Activated naive CD4-positive, alpha-beta T cell treated with anti-CD3 and anti-CD28 coated beads, Interleukin-2, amount 10 ng/mL, durations not matched to agents 7 days and 5 days (primary cell): ENCODE results near the gene ITGA6.
A peak's percentile ranks its signal among the peaks of the same experiment; 100 is the strongest.

Source experiments
- CTCF ChIA-PET: fragments of 350-600 bp; sonication (Branson Sonifier 250); formaldehyde crosslinking; loops from one replicate; lab custom pipeline; 2021; ENCODE audit warnings: antibody characterized with exemption; lab: Charles Lee
- DNase-seq: peaks from one replicate; pipeline ENCODE4 v3.0.0-alpha.2; 2020
- H3K27ac Mint-ChIP-seq: one replicate; pipeline ENCODE4 v1.8.0; 2021; ENCODE audit warnings: mild to moderate bottlenecking, moderate library complexity, mixed read lengths
- H3K27me3 Mint-ChIP-seq: one replicate; pipeline ENCODE4 v1.8.0; 2021; ENCODE audit warnings: mild to moderate bottlenecking, mixed read lengths
- H3K36me3 Mint-ChIP-seq: one replicate; pipeline ENCODE4 v1.8.0; 2021; ENCODE audit warnings: mixed read lengths
- H3K4me1 Mint-ChIP-seq: one replicate; pipeline ENCODE4 v1.8.0; 2021; ENCODE audit warnings: mixed read lengths
- H3K4me3 Mint-ChIP-seq: one replicate; pipeline ENCODE4 v1.8.0; 2021; ENCODE audit warnings: mild to moderate bottlenecking, moderate library complexity, mixed read lengths
- H3K9me3 Mint-ChIP-seq: one replicate; pipeline ENCODE4 v1.8.0; 2021; ENCODE audit warnings: mixed read lengths

Gene ITGA6

DNA sequence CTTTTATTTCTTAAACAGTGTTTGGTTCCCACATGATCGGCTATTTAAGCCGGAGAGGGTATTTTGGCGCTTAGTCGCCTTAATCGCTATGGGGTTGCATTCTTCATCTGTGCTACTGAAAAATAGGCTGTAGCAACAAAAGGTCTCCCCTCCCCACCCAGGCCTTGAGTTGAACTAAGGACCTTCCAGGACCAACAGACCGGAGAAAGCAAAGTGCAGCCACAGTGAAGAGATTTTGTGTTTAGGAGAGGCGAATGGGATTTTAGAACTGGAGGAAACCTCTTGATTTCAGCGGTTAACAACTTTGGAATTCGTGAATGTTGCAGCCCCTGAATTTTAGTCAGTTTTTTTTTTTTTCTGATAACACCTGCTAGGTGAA is 1.4 kb downstream of the ITGA6 start:
- Mint-ChIP-seq H3K27me3 (peaks cover 28% of the 10 kb centered on the region), H3K4me3 (peak overlapping the region; percentile 83), H3K4me1 (peaks cover 16% of the 10 kb centered on the region), H3K36me3 (peaks cover 34% of the 10 kb centered on the region), H3K27ac (peak overlapping the region; percentile 10), H3K9me3 (no peaks in the 10 kb centered on the region)
- CTCF ChIA-PET, result interaction anchor here (1.6 to 11.0 kb wide), 3 partner anchors 13 to 36 kb away, joined by 4 to 128 read pairs (median 6); no protein-coding TSS in a partner anchor
- DNase-seq, result no peak

- DNase-seq, result no peak
- peaks cover 14% of the 10 kb centered on the region for H3K4me1 Mint-ChIP-seq
- H3K27ac Mint-ChIP-seq, result peak overlapping the region; percentile 10
- peaks cover 28% of the 10 kb centered on the region for H3K27me3 Mint-ChIP-seq
- CTCF ChIA-PET, result interaction anchor here (0.7 to 11.0 kb wide), 4 partner anchors 10 to 35 kb away, joined by 3 to 128 read pairs (median 5); no protein-coding TSS in a partner anchor
- peaks cover 37% of the 10 kb centered on the region for H3K36me3 Mint-ChIP-seq
- H3K9me3 Mint-ChIP-seq, result no peaks in the 10 kb centered on the region
- peak overlapping the region; percentile 83 for H3K4me3 Mint-ChIP-seq
These were observed 2.0 kb downstream of the ITGA6 start for GRCh38 chr2:172429301-172429968.

DNA sequence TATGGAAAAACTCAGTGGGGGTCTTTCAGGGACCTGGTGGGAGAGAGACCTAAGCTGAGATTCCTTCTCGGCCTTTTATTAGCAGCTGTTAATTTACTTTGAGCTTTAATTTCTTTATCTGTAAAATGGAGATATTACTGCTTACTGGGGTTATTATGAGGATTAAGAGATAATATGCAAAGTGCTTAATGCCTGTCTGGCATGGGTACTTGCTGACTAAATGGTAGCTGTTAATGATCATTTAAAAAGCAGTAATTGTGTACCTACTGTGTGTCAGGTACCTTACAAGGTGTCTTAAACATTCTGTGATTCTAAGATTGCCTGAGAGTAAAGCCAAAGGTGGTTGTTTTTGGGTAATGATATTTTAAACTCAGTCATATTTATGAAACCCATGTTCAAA is 2.6 kb downstream of the ITGA6 start:
- no peak for DNase-seq
- CTCF ChIA-PET, result interaction anchor here (0.7 to 11.0 kb wide), 2 partner anchors 10 to 34 kb away, joined by 3 to 128 read pairs; no protein-coding TSS in a partner anchor
- peaks cover 28% of the 10 kb centered on the region for H3K27me3 Mint-ChIP-seq
- H3K4me3 Mint-ChIP-seq, result peak overlapping the region; percentile 83
- peaks cover 40% of the 10 kb centered on the region for H3K36me3 Mint-ChIP-seq
- no peaks in the 10 kb centered on the region for H3K9me3 Mint-ChIP-seq
- H3K27ac Mint-ChIP-seq, result no peak overlapping the region
- H3K4me1 Mint-ChIP-seq, result peaks cover 14% of the 10 kb centered on the region

- no peaks in the 10 kb centered on the region for H3K9me3 Mint-ChIP-seq
- H3K36me3 Mint-ChIP-seq, result peaks cover 43% of the 10 kb centered on the region
- no peak overlapping the region for H3K4me3 Mint-ChIP-seq
- no peak overlapping the region for H3K27ac Mint-ChIP-seq
- CTCF ChIA-PET, result interaction anchor here (0.9 to 11.0 kb wide), 3 partner anchors 9 to 34 kb away, joined by 3 to 128 read pairs (median 3); no protein-coding TSS in a partner anchor
- H3K4me1 Mint-ChIP-seq, result peaks cover 13% of the 10 kb centered on the region
- no peak for DNase-seq
- H3K27me3 Mint-ChIP-seq, result peaks cover 28% of the 10 kb centered on the region
These were observed 3.3 kb downstream of the ITGA6 start for GRCh38 chr2:172430678-172431077.

DNA sequence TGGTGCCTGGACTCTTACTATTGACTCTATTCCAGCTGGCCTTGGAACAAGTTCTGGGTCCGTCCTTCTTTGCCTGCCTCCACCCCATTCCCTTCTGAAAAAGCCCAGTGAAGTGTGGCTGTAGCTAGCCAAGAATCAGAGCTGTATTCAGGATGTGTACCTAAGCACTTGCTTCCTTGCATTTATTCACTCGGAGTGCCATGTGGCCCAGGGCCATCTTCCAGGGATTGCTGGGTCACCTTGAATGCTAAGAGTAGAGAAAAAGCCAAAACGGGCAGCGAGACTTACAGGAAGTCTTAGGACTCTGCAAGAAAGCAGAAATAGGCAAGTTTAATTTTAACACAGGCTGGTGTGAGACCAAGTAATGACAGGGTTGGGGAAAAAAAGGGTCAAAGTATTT is 4.1 kb downstream of the ITGA6 start:
- CTCF ChIA-PET, result interaction anchor here (0.9 to 11.0 kb wide), 3 partner anchors 9 to 53 kb away, joined by 3 to 128 read pairs (median 3); no protein-coding TSS in a partner anchor
- no peak for DNase-seq
- Mint-ChIP-seq H3K27ac (no peak overlapping the region), H3K4me3 (no peak overlapping the region), H3K36me3 (peaks cover 44% of the 10 kb centered on the region), H3K27me3 (peaks cover 24% of the 10 kb centered on the region), H3K4me1 (peaks cover 7% of the 10 kb centered on the region), H3K9me3 (no peaks in the 10 kb centered on the region)

GRCh38 chr2:172431993-172432392 is 4.6 kb downstream of the ITGA6 start:
- CTCF ChIA-PET, result interaction anchor here (0.9 to 11.0 kb wide), 2 partner anchors 32 to 52 kb away, joined by 3 to 128 read pairs; no protein-coding TSS in a partner anchor
- Mint-ChIP-seq H3K4me1 (peaks cover 2% of the 10 kb centered on the region), H3K27me3 (peaks cover 20% of the 10 kb centered on the region), H3K9me3 (no peaks in the 10 kb centered on the region), H3K36me3 (peaks cover 44% of the 10 kb centered on the region), H3K27ac (no peak overlapping the region), H3K4me3 (no peak overlapping the region)
- no peak for DNase-seq

DNA sequence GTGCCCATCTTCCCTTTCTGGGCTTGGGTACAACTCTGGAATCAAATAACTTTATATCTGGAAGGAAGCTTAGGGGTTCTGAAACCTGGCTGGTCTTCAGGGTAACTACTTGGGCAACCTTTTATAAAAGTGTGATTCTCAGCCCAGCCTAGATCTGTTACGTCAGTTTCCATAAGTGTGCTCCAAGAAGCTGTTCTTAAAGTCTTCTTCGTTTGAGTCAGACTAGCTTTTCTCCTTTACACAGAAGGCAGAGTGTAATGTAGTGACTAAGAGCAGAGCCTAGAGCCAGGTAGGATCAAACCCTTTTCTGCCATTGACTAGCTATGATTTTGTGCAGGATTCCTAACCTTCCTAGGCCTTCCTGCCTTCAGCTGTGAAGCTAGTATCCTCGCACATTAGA is 5.8 kb downstream of the ITGA6 start:
- Mint-ChIP-seq H3K9me3 (no peaks in the 10 kb centered on the region), H3K27me3 (peaks cover 18% of the 10 kb centered on the region), H3K4me1 (no peaks in the 10 kb centered on the region), H3K4me3 (no peak overlapping the region), H3K27ac (no peak overlapping the region), H3K36me3 (peaks cover 44% of the 10 kb centered on the region)
- CTCF ChIA-PET, result interaction anchor here (1.5 kb wide), 1 partner anchor 29 kb away, joined by 7 read pairs; no protein-coding TSS in a partner anchor
- no peak for DNase-seq

DNA sequence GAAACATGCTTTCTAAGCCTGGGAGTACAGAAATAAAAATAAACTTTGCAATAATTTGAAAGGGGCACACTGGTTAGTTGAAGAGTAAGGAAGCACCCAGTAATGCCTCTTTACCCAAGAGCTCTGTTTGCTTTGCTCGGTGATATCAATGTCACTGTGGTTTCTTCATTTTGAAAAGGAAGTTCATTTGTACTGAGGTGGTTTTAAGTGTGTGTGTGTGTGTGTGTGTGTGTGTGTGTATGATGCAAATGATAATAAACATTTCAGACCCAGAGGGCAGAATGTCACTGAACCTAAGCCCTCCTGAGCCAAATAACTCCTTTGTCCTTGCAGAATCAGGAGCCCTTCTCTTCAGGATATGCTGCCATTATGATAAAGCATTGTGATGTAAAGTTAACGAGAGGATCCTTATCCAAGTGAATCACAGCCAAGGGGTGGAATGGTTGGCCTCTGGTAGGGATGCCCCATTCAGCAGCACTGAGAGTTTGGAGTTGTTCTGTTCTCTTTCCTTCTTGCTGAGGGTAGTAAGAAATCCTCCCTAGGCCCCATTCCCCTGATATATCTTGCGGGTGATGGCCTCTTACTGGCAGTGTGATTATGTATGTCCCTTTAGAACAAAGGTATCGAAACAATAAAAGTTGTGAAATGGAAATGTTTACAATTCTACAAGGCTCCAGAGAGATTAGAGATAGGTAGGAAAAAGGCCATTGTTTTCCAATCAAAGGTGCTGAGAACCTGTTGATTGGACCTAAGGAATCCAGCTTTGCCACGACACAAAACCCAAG is 7.6 kb downstream of the ITGA6 start:
- Mint-ChIP-seq H3K4me3 (peak overlapping the region; percentile 3), H3K27ac (peak overlapping the region; percentile 70), H3K9me3 (no peaks in the 10 kb centered on the region), H3K36me3 (peaks cover 47% of the 10 kb centered on the region), H3K4me1 (no peaks in the 10 kb centered on the region), H3K27me3 (peaks cover 3% of the 10 kb centered on the region)
- CTCF ChIA-PET, result interaction anchor here (1.0 to 1.7 kb wide), 2 partner anchors 27 kb away, joined by 4 to 10 read pairs; no protein-coding TSS in a partner anchor
- DNase-seq, result peak; percentile 65

GRCh38 chr2:172435606-172435911 is 8.2 kb downstream of the ITGA6 start:
- CTCF ChIA-PET, result interaction anchor here (1.7 kb wide), 1 partner anchor 26 kb away, joined by 10 read pairs; no protein-coding TSS in a partner anchor
- DNase-seq, result no peak
- Mint-ChIP-seq H3K9me3 (no peaks in the 10 kb centered on the region), H3K4me3 (no peak overlapping the region), H3K4me1 (peaks cover 2% of the 10 kb centered on the region), H3K27me3 (peaks cover 3% of the 10 kb centered on the region), H3K27ac (no peak overlapping the region), H3K36me3 (peaks cover 44% of the 10 kb centered on the region)

DNA sequence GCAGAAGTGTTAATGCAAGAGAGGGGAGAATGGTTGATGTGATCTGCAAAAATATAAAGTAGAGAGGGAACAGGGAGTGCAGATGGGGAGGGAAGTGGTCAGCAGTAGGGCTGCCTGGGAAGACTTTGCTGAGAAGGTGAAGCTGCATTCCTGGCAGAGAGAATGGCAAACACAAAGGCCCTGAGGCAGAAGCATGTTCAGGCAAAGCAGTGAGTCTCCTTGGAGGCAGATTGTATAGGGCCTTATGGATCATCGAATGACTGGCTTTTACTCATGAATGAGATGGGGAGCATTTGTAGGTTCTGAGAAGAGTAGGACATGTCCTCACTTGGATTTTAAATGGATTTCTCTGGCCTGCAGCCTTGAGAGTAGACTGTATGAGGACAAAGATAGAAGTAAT is 9.5 kb downstream of the ITGA6 start:
- Mint-ChIP-seq H3K4me3 (no peak overlapping the region), H3K4me1 (peaks cover 15% of the 10 kb centered on the region), H3K27ac (no peak overlapping the region), H3K27me3 (no peaks in the 10 kb centered on the region), H3K9me3 (no peaks in the 10 kb centered on the region), H3K36me3 (peaks cover 35% of the 10 kb centered on the region)
- CTCF ChIA-PET, result interaction anchor here (1.0 to 1.7 kb wide), 2 partner anchors 11 to 25 kb away, joined by 5 to 10 read pairs; no protein-coding TSS in a partner anchor
- DNase-seq, result no peak

- Mint-ChIP-seq H3K27me3 (no peaks in the 10 kb centered on the region), H3K9me3 (no peaks in the 10 kb centered on the region), H3K36me3 (peaks cover 30% of the 10 kb centered on the region), H3K27ac (no peak overlapping the region), H3K4me1 (peaks cover 23% of the 10 kb centered on the region), H3K4me3 (no peak overlapping the region)
- CTCF ChIA-PET, result interaction anchor here (1.0 to 6.2 kb wide), 4 partner anchors 10 to 30 kb away, joined by 3 to 72 read pairs (median 4); no protein-coding TSS in a partner anchor
- DNase-seq, result peak; percentile 63
These were observed 10.3 kb downstream of the ITGA6 start for GRCh38 chr2:172437419-172438341.

DNA sequence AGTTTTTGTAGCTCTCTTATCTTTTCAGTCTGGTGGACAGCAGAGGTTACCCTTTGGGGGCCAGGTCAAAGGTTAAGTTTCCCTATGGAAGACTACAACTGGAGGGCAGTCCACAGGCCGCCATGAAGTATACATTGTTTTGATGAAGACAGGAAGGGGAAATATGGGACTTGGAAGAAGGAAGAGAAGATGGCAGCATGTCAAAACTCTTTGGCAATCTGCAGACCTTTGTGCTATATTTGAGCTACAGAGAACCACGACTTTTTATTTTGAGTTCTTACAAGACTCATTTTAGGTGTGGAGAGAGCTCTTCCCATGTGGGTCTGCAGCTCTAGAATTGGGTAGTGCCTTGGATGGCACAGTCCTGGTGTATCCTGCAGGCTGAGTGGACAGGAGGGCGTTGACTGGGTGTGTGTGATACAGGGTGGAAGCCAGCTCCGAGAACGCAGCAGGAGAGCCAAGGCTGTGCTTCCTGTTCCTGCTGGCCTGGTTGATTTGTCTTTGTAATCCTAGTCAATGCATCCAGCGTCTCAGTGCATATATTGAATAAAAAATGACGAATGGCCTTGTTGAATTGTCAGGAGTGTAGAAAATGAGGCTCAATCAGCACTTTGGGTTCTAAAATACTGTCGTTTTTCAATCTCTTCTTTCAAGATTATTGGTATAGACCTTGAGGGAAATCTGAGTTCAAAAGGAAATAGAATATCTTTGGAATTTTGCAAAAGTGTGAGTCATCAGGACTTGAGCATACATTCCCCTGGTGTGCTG is 11.5 kb downstream of the ITGA6 start:
- Mint-ChIP-seq H3K27me3 (no peaks in the 10 kb centered on the region), H3K9me3 (no peaks in the 10 kb centered on the region), H3K36me3 (peaks cover 25% of the 10 kb centered on the region), H3K4me1 (peaks cover 34% of the 10 kb centered on the region), H3K4me3 (peak overlapping the region; percentile 6), H3K27ac (no peak overlapping the region)
- CTCF ChIA-PET, result interaction anchor here (1.1 to 6.2 kb wide), 5 partner anchors 8 to 29 kb away, joined by 3 to 72 read pairs (median 3); no protein-coding TSS in a partner anchor
- DNase-seq, result no peak

DNA sequence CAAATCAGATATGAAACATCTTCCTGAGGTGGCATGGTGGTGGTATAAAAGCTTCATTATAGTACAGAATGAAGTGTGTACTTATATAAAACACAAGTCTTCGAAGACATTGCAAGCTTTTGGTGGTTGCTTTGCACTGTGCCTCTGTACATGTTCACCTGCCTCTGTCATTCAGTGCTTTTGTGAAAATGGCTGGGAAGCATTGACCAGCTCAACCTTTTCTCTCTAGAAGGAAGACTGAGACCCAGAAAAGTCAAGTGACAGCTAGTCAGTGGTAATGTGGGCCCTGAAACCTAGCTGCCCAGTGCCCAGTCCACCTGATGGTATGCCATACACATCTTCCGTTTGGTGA is 12.1 kb downstream of the ITGA6 start:
- Mint-ChIP-seq H3K9me3 (no peaks in the 10 kb centered on the region), H3K27ac (no peak overlapping the region), H3K4me3 (no peak overlapping the region), H3K36me3 (peaks cover 27% of the 10 kb centered on the region), H3K27me3 (no peaks in the 10 kb centered on the region), H3K4me1 (peaks cover 36% of the 10 kb centered on the region)
- CTCF ChIA-PET, result interaction anchor here (1.1 to 6.2 kb wide), 3 partner anchors 9 to 23 kb away, joined by 3 to 72 read pairs (median 3); no protein-coding TSS in a partner anchor
- no peak for DNase-seq
